GM12878 (cell line): ENCODE measurements around the gene AGAP2. TPM values are rescaled to one million over a fixed set of nuclear protein-coding genes. Genes with fewer than 3 reads are reported as not detected.

ENCODE experiments used
- ATAC-seq: fragments of 200-7000 bp; cut with Tn5 transposase; 3 replicates; pipeline ENCODE4 v1.9.1; 2020; ENCODE audit warnings: mild to moderate bottlenecking, moderate library complexity
- BruUV-seq: library from RNA; stranded (reverse); fragments of 400-500 nt; replicated peaks from 2 replicates; lab custom pipeline; 2021; lab: Mats Ljungman, UMichigan
- CTCF ChIA-PET: fragments of 300-600 bp; sonication (Branson Sonifier 250); formaldehyde crosslinking; extraction: SDS; loops from one replicate; lab custom pipeline; 2021; ENCODE audit warnings: inconsistent platforms; lab: Yijun Ruan, JAX
- POLR2A ChIA-PET: fragments of 350-600 bp; formaldehyde crosslinking; extraction: SDS; loops from one replicate; lab custom pipeline; 2021; ENCODE audit warnings: inconsistent platforms; lab: Charles Lee
- RAD21 ChIA-PET: fragments of 300-600 bp; sonication (Branson Sonifier 250); formaldehyde crosslinking; loops from one replicate; lab custom pipeline; 2023; ENCODE audit warnings: antibody characterized with exemption; ENCODE audit not compliant: unreplicated experiment; lab: Charles Lee
- SMC1A ChIA-PET: fragments of 300-600 bp; sonication (Branson Sonifier 250); formaldehyde crosslinking; loops from one replicate; lab custom pipeline; 2023; ENCODE audit not compliant: unreplicated experiment, uncharacterized antibody; lab: Charles Lee
- DNase-seq: peaks from one replicate; pipeline ENCODE4 v3.0.0-alpha.2; 2011; ENCODE audit warnings: low read depth, low spot score
- FAIRE-seq: peaks from 3 replicates; lab custom pipeline; 2011; peaks lifted over from hg19 to GRCh38; lab: Jason Lieb, UNC
- H2AFZ ChIP-seq: 2 replicates; pipeline ENCODE4 v1.6.0; 2011; ENCODE audit warnings: low read depth, low read length, control low read depth; ENCODE audit not compliant: control insufficient read depth
- H3K27ac ChIP-seq: 2 replicates; pipeline ENCODE4 v1.5.1; 2011; ENCODE audit warnings: control low read depth; ENCODE audit not compliant: control insufficient read depth, insufficient read depth
- H3K27me3 ChIP-seq, 2 experiments: replicated peaks in 1 of 2; 2 replicates each; pipeline versions ENCODE4 v1.6.0 to v1.6.1; 2011; ENCODE audit warnings: low read length in 1 of 2; ENCODE audit not compliant: control insufficient read depth in 2 of 2, insufficient read depth in 2 of 2
- H3K36me3 ChIP-seq, 2 experiments: 2 replicates each; pipeline ENCODE4 v1.5.1; 2011; ENCODE audit warnings: low read length in 1 of 2; ENCODE audit not compliant: control insufficient read depth in 2 of 2, insufficient read depth in 2 of 2
- H3K4me1 ChIP-seq: 2 replicates; pipeline ENCODE4 v1.6.1; 2011; ENCODE audit warnings: mild to moderate bottlenecking, low read length, moderate library complexity, mixed read lengths; ENCODE audit not compliant: control insufficient read depth, insufficient read depth
- H3K4me2 ChIP-seq: 2 replicates; pipeline ENCODE4 v1.6.0; 2011; ENCODE audit warnings: control low read depth; ENCODE audit not compliant: control insufficient read depth, insufficient read depth
- H3K4me3 ChIP-seq: fragments of 200-600 bp; sonication (generic); 2 replicates; pipeline ENCODE4 v1.5.1; 2016
- H3K79me2 ChIP-seq: 2 replicates; pipeline ENCODE4 v1.6.0; 2011; ENCODE audit warnings: low read length; ENCODE audit not compliant: control insufficient read depth, insufficient read depth
- H3K9ac ChIP-seq: 2 replicates; pipeline ENCODE4 v1.8.0; 2011; ENCODE audit warnings: low read length, control low read depth, mixed read lengths; ENCODE audit not compliant: control insufficient read depth, insufficient read depth
- H3K9me3 ChIP-seq: replicated peaks from 3 replicates; pipeline ENCODE4 v1.5.1; 2011; ENCODE audit warnings: mild to moderate bottlenecking, low read length; ENCODE audit not compliant: control insufficient read depth, insufficient read depth
- H4K20me1 ChIP-seq: 2 replicates; pipeline ENCODE4 v1.6.0; 2011; ENCODE audit not compliant: control insufficient read depth, insufficient read depth
- ATF3 ChIP-seq: IDR thresholded peaks from 2 replicates; pipeline ENCODE4 v1.6.1; 2011; ENCODE audit warnings: low read depth, mild to moderate bottlenecking, low read length, moderate library complexity, borderline replicate concordance; ENCODE audit errors: extremely low read depth
- BRCA1 ChIP-seq: IDR thresholded peaks from 2 replicates; pipeline ENCODE4 v1.6.1; 2011; ENCODE audit warnings: low read depth, low read length, improper control_type of control experiment
- CEBPB ChIP-seq, 2 experiments: fragments of 150-350 bp in 1 of 2; IDR thresholded peaks; 2 replicates each; pipeline ENCODE4 v1.6.1; 2012 to 2014; ENCODE audit warnings: low read depth in 2 of 2, low read length in 2 of 2, borderline replicate concordance in 1 of 2, inconsistent platforms in 1 of 2
- CHD4 ChIP-seq: fragments of 200-600 bp; sonication (generic); IDR thresholded peaks from 2 replicates; pipeline ENCODE4 v1.6.1; 2016; ENCODE audit warnings: mild to moderate bottlenecking
- E2F8 ChIP-seq: fragments of 450-650 bp; IDR thresholded peaks from 2 replicates; pipeline ENCODE4 v1.6.1; 2018; ENCODE audit warnings: mild to moderate bottlenecking, low read depth, moderate library complexity; ENCODE audit not compliant: partially characterized antibody
- EGR1 ChIP-seq, 2 experiments: IDR thresholded peaks; 1 replicate in 1 of 2; 2 replicates in 1 of 2; pipeline ENCODE4 v1.6.1; 2011 to 2012; ENCODE audit warnings: low read depth in 2 of 2, low read length in 2 of 2, borderline replicate concordance in 1 of 2, mild to moderate bottlenecking in 1 of 2, moderate library complexity in 1 of 2
- ESRRA ChIP-seq: IDR thresholded peaks from 2 replicates; pipeline ENCODE4 v1.6.1; 2012; ENCODE audit warnings: mild to moderate bottlenecking, low read length, improper control_type of control experiment
- GATAD2B ChIP-seq: fragments of 450-650 bp; conservative IDR thresholded peaks from 2 replicates; pipeline ENCODE4 v1.6.1; 2017; ENCODE audit warnings: low read depth, mild to moderate bottlenecking, moderate library complexity
- IRF4 ChIP-seq: IDR thresholded peaks from 2 replicates; pipeline ENCODE4 v1.6.1; 2011; ENCODE audit warnings: low read depth, low read length
- MEF2A ChIP-seq: IDR thresholded peaks from 2 replicates; pipeline ENCODE4 v1.6.1; 2011; ENCODE audit warnings: low read depth, mild to moderate bottlenecking, low read length, moderate library complexity; ENCODE audit not compliant: insufficient read depth
- NFXL1 ChIP-seq: fragments of 450-650 bp; IDR thresholded peaks from 2 replicates; pipeline ENCODE4 v1.6.1; 2017; ENCODE audit warnings: antibody characterized with exemption, mild to moderate bottlenecking, borderline replicate concordance
- NR2C1 ChIP-seq: fragments of 450-650 bp; IDR thresholded peaks from 2 replicates; pipeline ENCODE4 v1.6.1; 2017; ENCODE audit warnings: antibody characterized with exemption, mild to moderate bottlenecking, moderate library complexity
- NR2F1 ChIP-seq: fragments of 450-650 bp; conservative IDR thresholded peaks from 2 replicates; pipeline ENCODE4 v1.6.1; 2017; ENCODE audit warnings: mild to moderate bottlenecking
- NRF1 ChIP-seq: conservative IDR thresholded peaks from 2 replicates; pipeline ENCODE4 v1.6.1; 2011; ENCODE audit warnings: mild to moderate bottlenecking, low read depth, low read length, improper control_type of control experiment
- POLR2A ChIP-seq: IDR thresholded peaks from 2 replicates; pipeline ENCODE4 v1.6.1; 2011; ENCODE audit warnings: low read depth, mild to moderate bottlenecking, low read length
- RFX5 ChIP-seq: IDR thresholded peaks from 2 replicates; pipeline ENCODE4 v1.6.1; 2011; ENCODE audit warnings: low read depth, low read length, improper control_type of control experiment
- SKIL ChIP-seq: fragments of 450-650 bp; IDR thresholded peaks from 2 replicates; pipeline ENCODE4 v1.6.1; 2017; ENCODE audit warnings: mild to moderate bottlenecking, low read depth, inconsistent platforms; ENCODE audit not compliant: poor library complexity, severe bottlenecking
- SMARCA5 ChIP-seq: fragments of 450-650 bp; IDR thresholded peaks from 2 replicates; pipeline ENCODE4 v1.6.1; 2017; ENCODE audit warnings: mild to moderate bottlenecking
- ZZZ3 ChIP-seq: IDR thresholded peaks from 2 replicates; pipeline ENCODE4 v1.6.1; 2011; ENCODE audit warnings: low read depth; ENCODE audit not compliant: control insufficient read depth, insufficient read length
- WGBS: methylation state at CpG from one replicate; pipeline ENCODE4 v1.1.6; 2016; ENCODE audit warnings: low lambda C conversion rate; ENCODE audit not compliant: insufficient replicate concordance, insufficient coverage; ENCODE audit errors: missing lambda C conversion rate; 5-methylcytosine and 5-hydroxymethylcytosine counted together
- in situ Hi-C: fragments of 300-500 bp; cut with MboI; formaldehyde crosslinking; loops from 9 replicates; pipeline ENCODE4 v1.14.3; 2018; ENCODE audit warnings: mixed read lengths
- intact Hi-C: fragments of 100-400 bp; cut with micrococcal nuclease; formaldehyde crosslinking; loops from one replicate; pipeline ENCODE4 v1.14.2; 2022; ENCODE audit not compliant: unreplicated experiment
- polyA plus RNA-seq, 11 experiments: library from polyadenylated mRNA; depleted of rRNA in 4 of 11; unstranded in 6 of 11; stranded (reverse) in 5 of 11; fragments of >200 nt; fragmentation: Nextera tagmentation in 4 of 11; fragmentation: Illumina TruSeq in 1 of 11; extraction: Ambion mirVana in 4 of 11; extraction: Trizol in 1 of 11; gene quantifications; 1 replicate in 1 of 11; 2 replicates in 10 of 11; pipeline versions ENCODE4 v1.2.1 to v1.2.3, GENCODE V29; 2011 to 2016; ENCODE audit warnings: inconsistent platforms in 2 of 11, missing spikeins in 2 of 11, low read depth in 1 of 11
- total RNA-seq, 4 experiments: library from RNA; depleted of rRNA in 3 of 4; stranded (reverse); fragments of >200 nt in 3 of 4; fragmentation: Illumina TruSeq in 1 of 4; extraction: Trizol in 1 of 4; gene quantifications; 2 replicates each; pipeline versions ENCODE4 v1.2.1 to v1.2.3, GENCODE V29; 2013 to 2021

AGAP2 gene
- total and polyA plus RNA-seq, 10 of the 15 experiments (the other 5 are each of a cell fraction or from before 2014, with no cell fraction given): 0.29 to 19.8 (median 11.0) TPM

- in situ Hi-C loops: no loop called here
- Histone ChIP-seq H3K9ac (no peak overlapping the region), H3K4me1 (no peaks in the 10 kb centered on the region), H3K27ac (no peak overlapping the region), H3K4me3 (no peak overlapping the region), H4K20me1 (no peaks in the 10 kb centered on the region), H2AFZ (no peak overlapping the region), H3K79me2 (no peaks in the 10 kb centered on the region), H3K27me3 (no peaks in the 10 kb centered on the region; a peak in 1 of 4 replicates), H3K4me2 (no peak overlapping the region), H3K9me3 (no peaks in the 10 kb centered on the region), H3K36me3 (no peaks in the 10 kb centered on the region)
- POLR2A ChIA-PET: no interaction called here
- intact Hi-C loops: no loop called here
- 61% methylated on average over 28 of the region's 29 CpGs for WGBS
- CTCF ChIA-PET: no interaction called here
- DNase-seq (no peak), ATAC-seq (no peak), FAIRE-seq (no peak)
- RAD21 ChIA-PET: interaction anchor here (0.6 kb wide), 1 partner anchor 42 kb away, joined by 4 read pairs; the partner anchor contains the start of gene B4GALNT1
- SMC1A ChIA-PET: no interaction called here
- no TSS peak for BruUV-seq
- no peak for TF ChIP-seq ZZZ3
- TF ChIP-seq CEBPB (IDR thresholded peaks at IDR 0.05; ENCODE audit: borderline replicate concordance in 1 of 2, low read depth in 2 of 2, low read length in 2 of 2): no peak
- no peak for TF ChIP-seq BRCA1
- TF ChIP-seq GATAD2B: no peak
- no peak for TF ChIP-seq NFXL1
- no peak for TF ChIP-seq NRF1
- no peak for TF ChIP-seq NR2F1
- no peak for TF ChIP-seq RFX5
- TF ChIP-seq SMARCA5: no peak
- TF ChIP-seq POLR2A: no peak
- no peak for TF ChIP-seq IRF4
- TF ChIP-seq E2F8: no peak
- TF ChIP-seq CHD4: no peak
- no peak for TF ChIP-seq MEF2A
- no peak for TF ChIP-seq NR2C1
- no peak for TF ChIP-seq SKIL
- no peak for TF ChIP-seq ESRRA
- no peak for TF ChIP-seq ATF3
- TF ChIP-seq EGR1 (IDR thresholded peaks at IDR 0.05; ENCODE audit: borderline replicate concordance in 1 of 2, low read depth in 2 of 2, low read length in 2 of 2): no peak
These were observed 63.9 kb downstream of the AGAP2 start for GRCh38 chr12:57674691-57675090.
